Measurements from ENCODE around the gene C14orf132.

- TF ChIP-seq POLR2A (IDR thresholded peaks at IDR 0.05) (no peak), CTCF (IDR thresholded peaks at IDR 0.05) (no peak)
Observed at GRCh38 chr14:96081767-96082400, 42.7 kb downstream of the C14orf132 start.

Measured in Peyer's patch (tissue), 4 donors.